HepG2 (cell line): ENCODE measurements around the gene ST8SIA2. TPM values are rescaled to one million over a fixed set of nuclear protein-coding genes. Genes with fewer than 3 reads are reported as not detected.

ENCODE experiments used
- ATAC-seq: fragments of 200-7000 bp; cut with Tn5 transposase; 3 replicates; pipeline ENCODE4 v1.9.1; 2020; ENCODE audit warnings: mild to moderate bottlenecking, moderate library complexity
- BruUV-seq: library from RNA; stranded (reverse); fragments of 400-500 nt; replicated peaks from 2 replicates; lab custom pipeline; 2021; lab: Mats Ljungman, UMichigan
- CTCF ChIA-PET: fragments of 300-600 bp; formaldehyde crosslinking; extraction: SDS; loops from one replicate; lab custom pipeline; 2021; ENCODE audit warnings: low total read pairs, inconsistent platforms, low intra/inter-chr PET ratio; lab: Yijun Ruan, JAX
- POLR2A ChIA-PET: fragments of 350-600 bp; sonication (Branson Sonifier 250); formaldehyde crosslinking; loops from one replicate; lab custom pipeline; 2020; ENCODE audit warnings: antibody characterized with exemption, inconsistent platforms; lab: Yijun Ruan, JAX
- DNase-seq: peaks from one replicate; pipeline ENCODE4 v3.0.0-alpha.2; 2015; ENCODE audit warnings: low spot score
- FAIRE-seq: peaks from 3 replicates; lab custom pipeline; 2011; peaks lifted over from hg19 to GRCh38; lab: Jason Lieb, UNC
- H2AFZ ChIP-seq: one replicate; pipeline ENCODE4 v1.6.1; 2011; ENCODE audit warnings: low read length, inconsistent platforms
- H3K27ac ChIP-seq: fragments of 300-600 bp; 3 replicates; pipeline ENCODE4 v1.8.0; 2011; ENCODE audit warnings: mixed run types, mild to moderate bottlenecking, mixed read lengths, low read length, inconsistent platforms; ENCODE audit not compliant: insufficient read depth; ENCODE audit errors: extremely low read length
- H3K27me3 ChIP-seq, 2 experiments: fragments of 200-600 bp in 1 of 2; 2 replicates in 1 of 2; 3 replicates in 1 of 2; pipeline versions ENCODE4 v1.6.0 to v1.8.0; 2011; ENCODE audit warnings: low read length in 2 of 2, mild to moderate bottlenecking in 2 of 2, moderate library complexity in 2 of 2, inconsistent platforms in 1 of 2; ENCODE audit not compliant: insufficient read depth in 2 of 2, control insufficient read depth in 1 of 2
- H3K36me3 ChIP-seq, 2 experiments: fragments of 200-600 bp in 1 of 2; replicated peaks in 1 of 2; 2 replicates in 1 of 2; 3 replicates in 1 of 2; pipeline versions ENCODE4 v1.5.1 to v1.8.0; 2011; ENCODE audit warnings: low read length in 2 of 2, inconsistent platforms in 1 of 2; ENCODE audit not compliant: insufficient read depth in 2 of 2, control insufficient read depth in 1 of 2
- H3K4me1 ChIP-seq: 2 replicates; pipeline ENCODE4 v1.5.1; 2012; ENCODE audit warnings: low read length, inconsistent platforms; ENCODE audit not compliant: insufficient read depth
- H3K4me2 ChIP-seq: 2 replicates; pipeline ENCODE4 v1.6.0; 2011; ENCODE audit warnings: low read depth, low read length, inconsistent platforms
- H3K4me3 ChIP-seq, 3 experiments: fragments of 200-600 bp in 1 of 3; sonication (generic), shearing (Covaris generic) in 1 of 3; replicated peaks in 1 of 3; 2 replicates each; pipeline ENCODE4 v1.5.1; 2011 to 2016; ENCODE audit warnings: low read length in 3 of 3, inconsistent platforms in 2 of 3, low read depth in 2 of 3, mild to moderate bottlenecking in 2 of 3, control low read depth in 1 of 3, mixed read lengths in 1 of 3; ENCODE audit not compliant: insufficient read depth in 1 of 3
- H3K79me2 ChIP-seq: one replicate; pipeline ENCODE4 v1.6.1; 2011; ENCODE audit warnings: low read length, inconsistent platforms; ENCODE audit not compliant: insufficient read depth
- H3K9ac ChIP-seq: 2 replicates; pipeline ENCODE4 v1.6.0; 2011; ENCODE audit warnings: mild to moderate bottlenecking, low read depth, low read length, inconsistent platforms; ENCODE audit not compliant: insufficient read depth
- H3K9me3 ChIP-seq: 2 replicates; pipeline ENCODE4 v1.5.1; 2012; ENCODE audit warnings: mild to moderate bottlenecking, low read length
- H4K20me1 ChIP-seq: 2 replicates; pipeline ENCODE4 v1.6.0; 2011; ENCODE audit warnings: inconsistent platforms, mild to moderate bottlenecking, low read length, moderate library complexity; ENCODE audit not compliant: insufficient read depth
- ATF6 ChIP-seq: sonication (generic); formaldehyde crosslinking; conservative IDR thresholded peaks from 2 replicates; pipeline ENCODE4 v1.4.0; 2020; ENCODE audit warnings: missing genetic modification reagents
- HOXD1 ChIP-seq: sonication (generic); formaldehyde crosslinking; IDR thresholded peaks from 2 replicates; pipeline ENCODE4 v1.5.0; 2020; ENCODE audit warnings: missing genetic modification reagents
- MED1 ChIP-seq: sonication (generic); formaldehyde crosslinking; IDR thresholded peaks from 2 replicates; pipeline ENCODE4 v1.4.0; 2020; ENCODE audit warnings: missing genetic modification reagents
- MTA1 ChIP-seq: sonication (generic); formaldehyde crosslinking; IDR thresholded peaks from 2 replicates; pipeline ENCODE4 v1.4.0; 2020; ENCODE audit warnings: missing genetic modification reagents, mild to moderate bottlenecking, borderline replicate concordance
- RCOR2 ChIP-seq: IDR thresholded peaks from 2 replicates; pipeline ENCODE4 v1.6.1; 2016; ENCODE audit warnings: missing biosample characterization, missing genetic modification reagents
- ZBTB20 ChIP-seq: sonication (generic); formaldehyde crosslinking; IDR thresholded peaks from 2 replicates; pipeline ENCODE4 v1.8.1; 2023; ENCODE audit warnings: missing genetic modification reagents, low read depth, mild to moderate bottlenecking, borderline replicate concordance
- ZMYM3 ChIP-seq: sonication (generic); formaldehyde crosslinking; IDR thresholded peaks from 2 replicates; pipeline ENCODE4 v1.5.1; 2020; ENCODE audit warnings: mild to moderate bottlenecking, missing genetic modification reagents
- ZNF101 ChIP-seq: sonication (generic); formaldehyde crosslinking; IDR thresholded peaks from 2 replicates; pipeline ENCODE4 v1.4.0; 2020; ENCODE audit warnings: mild to moderate bottlenecking, low read depth, missing genetic modification reagents, borderline replicate concordance
- ZNF878 ChIP-seq: sonication (generic); formaldehyde crosslinking; IDR thresholded peaks from 2 replicates; pipeline ENCODE4 v1.8.1; 2023; ENCODE audit warnings: mild to moderate bottlenecking, missing genetic modification reagents, moderate library complexity
- WGBS: methylation state at CpG from one replicate; pipeline ENCODE4 v1.1.6; 2017; ENCODE audit warnings: low lambda C conversion rate; 5-methylcytosine and 5-hydroxymethylcytosine counted together
- in situ Hi-C: cut with HindIII; loops from 2 replicates; pipeline ENCODE4 v1.10.0; 2017; ENCODE audit warnings: low pct_unique_long_range_greater_than_20kb; ENCODE audit not compliant: extremely low pct_ligation_motif_present
- intact Hi-C: fragments of 100-400 bp; cut with micrococcal nuclease; formaldehyde crosslinking; loops from one replicate; pipeline ENCODE4 v1.10.0; 2022; ENCODE audit not compliant: unreplicated experiment
- polyA plus RNA-seq, 8 experiments: library from polyadenylated mRNA; depleted of rRNA in 3 of 8; stranded (reverse) in 7 of 8; unstranded in 1 of 8; fragments of >200 nt; fragmentation: Illumina TruSeq in 4 of 8; extraction: Trizol in 4 of 8; gene quantifications; 2 replicates each; pipeline versions ENCODE4 v1.2.1 to v1.2.3, GENCODE V29; 2011 to 2016; ENCODE audit warnings: low read depth in 4 of 8, missing spikeins in 1 of 8, mixed read lengths in 1 of 8; ENCODE audit not compliant: insufficient read depth in 1 of 8
- total RNA-seq, 5 experiments: library from RNA; depleted of rRNA; stranded (reverse); fragments of >200 nt; fragmentation: Illumina TruSeq; extraction: Trizol; gene quantifications; 2 replicates each; pipeline ENCODE4 v1.2.3, GENCODE V29; 2016; ENCODE audit warnings: low read depth in 1 of 5
- TF ChIP-seq, protein P1 (sequence below): sonication (generic); formaldehyde crosslinking; conservative IDR thresholded peaks from 2 replicates; pipeline ENCODE4 v1.8.0; 2022; ENCODE audit warnings: low read depth, missing genetic modification reagents
- TF ChIP-seq, protein P2 (sequence below): sonication (generic); formaldehyde crosslinking; IDR thresholded peaks from 2 replicates; pipeline ENCODE4 v1.5.0; 2020; ENCODE audit warnings: mild to moderate bottlenecking, missing genetic modification reagents

The ST8SIA2 gene
- total and polyA plus RNA-seq, 2 of the 13 experiments (the other 11 are each of a cell fraction or from before 2014, with no cell fraction given): not detected

- H3K9me3 ChIP-seq: no peaks in the 10 kb centered on the region
- H4K20me1 ChIP-seq: no peaks in the 10 kb centered on the region
- H3K79me2 ChIP-seq: no peaks in the 10 kb centered on the region
- H3K4me2 ChIP-seq: no peak overlapping the region
- no peaks in the 10 kb centered on the region for H3K36me3 ChIP-seq
- no peak for FAIRE-seq
- no peak overlapping the region for H2AFZ ChIP-seq
- CTCF ChIA-PET: no interaction called here
- BruUV-seq: no TSS peak
- intact Hi-C loops (no loop called here), in situ Hi-C loops (no loop called here)
- TF ChIP-seq ZMYM3 (CRISPR knock-in tag): no peak
- TF ChIP-seq RCOR2 (CRISPR knock-in tag): no peak
- no peak for TF ChIP-seq ZNF878 (CRISPR knock-in tag)
- TF ChIP-seq, protein P1, sequence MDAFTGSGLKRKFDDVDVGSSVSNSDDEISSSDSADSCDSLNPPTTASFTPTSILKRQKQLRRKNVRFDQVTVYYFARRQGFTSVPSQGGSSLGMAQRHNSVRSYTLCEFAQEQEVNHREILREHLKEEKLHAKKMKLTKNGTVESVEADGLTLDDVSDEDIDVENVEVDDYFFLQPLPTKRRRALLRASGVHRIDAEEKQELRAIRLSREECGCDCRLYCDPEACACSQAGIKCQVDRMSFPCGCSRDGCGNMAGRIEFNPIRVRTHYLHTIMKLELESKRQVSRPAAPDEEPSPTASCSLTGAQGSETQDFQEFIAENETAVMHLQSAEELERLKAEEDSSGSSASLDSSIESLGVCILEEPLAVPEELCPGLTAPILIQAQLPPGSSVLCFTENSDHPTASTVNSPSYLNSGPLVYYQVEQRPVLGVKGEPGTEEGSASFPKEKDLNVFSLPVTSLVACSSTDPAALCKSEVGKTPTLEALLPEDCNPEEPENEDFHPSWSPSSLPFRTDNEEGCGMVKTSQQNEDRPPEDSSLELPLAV (CRISPR knock-in tag): no peak
- no peak for TF ChIP-seq ZNF101 (CRISPR knock-in tag)
- TF ChIP-seq HOXD1 (CRISPR knock-in tag): no peak
- no peaks in the 10 kb centered on the region for H3K4me1 ChIP-seq
- POLR2A ChIA-PET: no interaction called here
- DNase-seq: no peak
- WGBS: 0% methylated on average over 4 of the region's 4 CpGs
- no peaks in the 10 kb centered on the region; a peak in 1 of 5 replicates for H3K27me3 ChIP-seq
- H3K9ac ChIP-seq: no peak overlapping the region
- H3K4me3 ChIP-seq: no peak overlapping the region
- no peak overlapping the region for H3K27ac ChIP-seq
- no peak for ATAC-seq
These were observed 86.7 kb downstream of the ST8SIA2 start for GRCh38 chr15:92480361-92480760.

- H3K9ac ChIP-seq: no peak overlapping the region
- no peaks in the 10 kb centered on the region for H3K9me3 ChIP-seq
- H2AFZ ChIP-seq: no peak overlapping the region
- BruUV-seq: no TSS peak
- in situ Hi-C loops: no loop called here
- no peak overlapping the region for H3K4me2 ChIP-seq
- no peaks in the 10 kb centered on the region for H3K36me3 ChIP-seq
- H3K4me1 ChIP-seq: no peaks in the 10 kb centered on the region
- H4K20me1 ChIP-seq: no peaks in the 10 kb centered on the region
- FAIRE-seq (no peak), DNase-seq (no peak), ATAC-seq (no peak)
- no peaks in the 10 kb centered on the region for H3K79me2 ChIP-seq
- WGBS: 3% methylated on average over 1 of the region's 1 CpG
- ChIA-PET CTCF (no interaction called here), POLR2A (no interaction called here)
- H3K4me3 ChIP-seq: no peak overlapping the region
- no peak overlapping the region for H3K27ac ChIP-seq
- intact Hi-C loops: no loop called here
- H3K27me3 ChIP-seq: no peaks in the 10 kb centered on the region; a peak in 1 of 5 replicates
- TF ChIP-seq ZBTB20 (no peak), MTA1 (no peak), MED1 (CRISPR knock-in tag) (no peak), ATF6 (CRISPR knock-in tag) (no peak)
- TF ChIP-seq, protein P2, sequence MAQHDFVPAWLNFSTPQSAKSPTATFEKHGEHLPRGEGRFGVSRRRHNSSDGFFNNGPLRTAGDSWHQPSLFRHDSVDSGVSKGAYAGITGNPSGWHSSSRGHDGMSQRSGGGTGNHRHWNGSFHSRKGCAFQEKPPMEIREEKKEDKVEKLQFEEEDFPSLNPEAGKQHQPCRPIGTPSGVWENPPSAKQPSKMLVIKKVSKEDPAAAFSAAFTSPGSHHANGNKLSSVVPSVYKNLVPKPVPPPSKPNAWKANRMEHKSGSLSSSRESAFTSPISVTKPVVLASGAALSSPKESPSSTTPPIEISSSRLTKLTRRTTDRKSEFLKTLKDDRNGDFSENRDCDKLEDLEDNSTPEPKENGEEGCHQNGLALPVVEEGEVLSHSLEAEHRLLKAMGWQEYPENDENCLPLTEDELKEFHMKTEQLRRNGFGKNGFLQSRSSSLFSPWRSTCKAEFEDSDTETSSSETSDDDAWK (CRISPR knock-in tag): no peak
These were observed 91.8 kb downstream of the ST8SIA2 start for GRCh38 chr15:92485441-92485840.
